ENCODE results near the gene FAM78A. TPM values are rescaled to one million over a fixed set of nuclear protein-coding genes. Genes with fewer than 3 reads are reported as not detected.

The FAM78A gene
- polyA plus RNA-seq, 1 experiment, result 1.1 TPM

DNA sequence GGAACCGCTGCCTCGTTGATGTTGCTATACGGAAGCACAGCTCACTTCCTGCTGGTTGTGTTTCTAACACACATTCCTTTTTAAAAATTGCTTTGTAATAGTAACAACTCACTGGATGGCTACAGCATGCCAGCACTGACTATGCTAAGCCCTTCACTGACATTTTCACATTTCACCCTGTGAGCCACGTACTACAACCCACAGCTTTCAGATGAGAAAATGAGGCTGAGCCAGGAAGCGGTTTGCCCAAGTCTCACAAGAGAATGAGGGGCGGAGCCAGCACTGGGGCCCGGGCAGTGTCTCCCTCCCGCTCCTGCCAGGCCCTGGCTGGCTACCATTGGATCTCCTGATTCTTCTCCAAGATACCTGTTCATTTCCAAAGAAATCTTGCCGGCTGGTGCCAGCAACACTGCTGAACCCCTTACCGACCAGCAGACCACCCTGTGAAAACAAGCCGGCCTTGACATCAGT, 38.3 kb downstream of the FAM78A start:
- CTCF ChIA-PET, result interaction anchor here (1.1 kb wide), 1 partner anchor 12 kb away, joined by 3 read pairs; no protein-coding TSS in a partner anchor
- POLR2A ChIA-PET, result interaction anchor here (0.6 kb wide), 1 partner anchor 20 kb away, joined by 3 read pairs; no protein-coding TSS in a partner anchor
- no peak overlapping the region for H3K4me3 ChIP-seq (ENCODE audit: low read depth, low read length)

DNA sequence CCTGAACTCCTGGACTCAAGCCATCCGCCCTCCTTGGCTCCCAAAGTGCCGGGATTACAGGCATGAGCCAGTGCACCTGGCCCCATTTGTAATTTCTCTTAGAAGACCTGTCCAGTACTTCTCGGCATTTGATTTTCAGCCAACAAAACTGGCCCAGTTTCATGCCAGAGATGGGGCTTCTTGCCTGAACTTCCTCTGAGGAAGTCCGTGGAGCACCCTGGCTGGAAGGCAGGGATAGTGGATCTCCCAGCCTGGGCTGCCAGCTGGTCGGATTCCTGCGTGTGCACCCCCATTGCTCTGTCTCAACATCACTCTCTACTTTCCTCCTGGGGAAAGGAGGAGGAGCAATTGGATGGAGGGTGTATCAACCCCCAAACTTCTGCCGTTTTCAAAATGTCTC, 39.0 kb downstream of the FAM78A start:
- no peak overlapping the region for H3K4me3 ChIP-seq (ENCODE audit: low read depth, low read length)
- ChIA-PET POLR2A (interaction anchor here (0.6 kb wide), 1 partner anchor 20 kb away, joined by 3 read pairs; no protein-coding TSS in a partner anchor), CTCF (no interaction called here)
- DNase-seq (ENCODE audit: low read depth), result no peak
- TF ChIP-seq, protein P1, sequence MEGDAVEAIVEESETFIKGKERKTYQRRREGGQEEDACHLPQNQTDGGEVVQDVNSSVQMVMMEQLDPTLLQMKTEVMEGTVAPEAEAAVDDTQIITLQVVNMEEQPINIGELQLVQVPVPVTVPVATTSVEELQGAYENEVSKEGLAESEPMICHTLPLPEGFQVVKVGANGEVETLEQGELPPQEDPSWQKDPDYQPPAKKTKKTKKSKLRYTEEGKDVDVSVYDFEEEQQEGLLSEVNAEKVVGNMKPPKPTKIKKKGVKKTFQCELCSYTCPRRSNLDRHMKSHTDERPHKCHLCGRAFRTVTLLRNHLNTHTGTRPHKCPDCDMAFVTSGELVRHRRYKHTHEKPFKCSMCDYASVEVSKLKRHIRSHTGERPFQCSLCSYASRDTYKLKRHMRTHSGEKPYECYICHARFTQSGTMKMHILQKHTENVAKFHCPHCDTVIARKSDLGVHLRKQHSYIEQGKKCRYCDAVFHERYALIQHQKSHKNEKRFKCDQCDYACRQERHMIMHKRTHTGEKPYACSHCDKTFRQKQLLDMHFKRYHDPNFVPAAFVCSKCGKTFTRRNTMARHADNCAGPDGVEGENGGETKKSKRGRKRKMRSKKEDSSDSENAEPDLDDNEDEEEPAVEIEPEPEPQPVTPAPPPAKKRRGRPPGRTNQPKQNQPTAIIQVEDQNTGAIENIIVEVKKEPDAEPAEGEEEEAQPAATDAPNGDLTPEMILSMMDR (IDR thresholded peaks at IDR 0.05; ENCODE audit: insufficient read depth, low read depth, low read length), result no peak
- H3K36me3 ChIP-seq (ENCODE audit: control insufficient read depth, insufficient read depth, low read length), result peaks cover 14% of the 10 kb centered on the region
- H3K27me3 ChIP-seq (ENCODE audit: control insufficient read depth, insufficient read depth, low read length), result no peaks in the 10 kb centered on the region

More for the DNA sequence above, 38.3 kb downstream of the FAM78A start:
- no peaks in the 10 kb centered on the region for H3K27me3 ChIP-seq (ENCODE audit: control insufficient read depth, insufficient read depth, low read length)
- peaks cover 14% of the 10 kb centered on the region for H3K36me3 ChIP-seq (ENCODE audit: control insufficient read depth, insufficient read depth, low read length)
- TF ChIP-seq, protein P1 (IDR thresholded peaks at IDR 0.05; ENCODE audit: insufficient read depth, low read depth, low read length), result no peak
- DNase-seq (ENCODE audit: low read depth), result no peak

DNA sequence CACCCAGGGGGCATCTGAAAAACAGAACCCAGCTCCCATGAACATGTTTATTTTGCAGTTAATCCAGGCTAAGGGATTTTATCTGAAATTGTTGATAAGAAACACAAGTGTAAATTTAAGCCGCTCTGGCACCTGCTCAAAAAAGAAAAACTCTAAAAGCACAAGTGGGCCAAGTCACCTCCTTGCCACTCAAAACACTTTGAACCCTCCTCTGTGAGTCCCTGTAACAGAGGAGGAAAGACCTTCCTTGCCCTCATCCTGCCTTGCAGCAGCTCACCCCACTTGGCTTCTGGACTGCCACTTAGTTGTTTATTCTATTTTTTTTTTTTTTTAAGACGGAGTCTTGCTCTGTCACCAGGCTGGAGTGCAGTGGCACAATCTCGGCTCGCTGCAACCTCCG, 39.5 kb downstream of the FAM78A start:
- CTCF ChIA-PET, result no interaction called here
- no peaks in the 10 kb centered on the region for H3K27me3 ChIP-seq (ENCODE audit: control insufficient read depth, insufficient read depth, low read length)
- H3K4me3 ChIP-seq (ENCODE audit: low read depth, low read length), result no peak overlapping the region
- DNase-seq (ENCODE audit: low read depth), result no peak
- TF ChIP-seq, protein P1 (IDR thresholded peaks at IDR 0.05; ENCODE audit: insufficient read depth, low read depth, low read length), result no peak
- H3K36me3 ChIP-seq (ENCODE audit: control insufficient read depth, insufficient read depth, low read length), result peaks cover 15% of the 10 kb centered on the region
- POLR2A ChIA-PET, result no interaction called here

DNA sequence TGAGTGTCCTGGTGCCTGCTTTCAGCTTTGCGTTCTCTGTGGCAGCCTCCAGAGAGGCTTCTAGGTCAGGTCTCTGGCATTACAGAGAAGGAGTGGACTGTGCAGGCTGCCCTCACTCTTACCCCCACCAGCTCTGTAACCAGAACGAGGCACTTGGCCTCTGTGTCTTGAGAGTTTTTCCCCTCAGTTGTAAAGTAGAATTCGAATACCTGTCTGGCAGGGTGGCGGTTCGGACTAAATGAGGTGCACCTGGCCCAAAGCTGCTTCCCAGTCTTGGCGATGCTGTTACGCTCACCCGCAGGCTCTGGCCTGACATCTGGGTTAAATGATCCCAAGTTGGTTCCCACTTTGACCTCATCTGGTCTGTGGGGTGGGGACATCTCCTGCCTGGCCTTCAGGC, 40.1 kb downstream of the FAM78A start:
- no peak overlapping the region for H3K4me3 ChIP-seq (ENCODE audit: low read depth, low read length)
- no peak for DNase-seq (ENCODE audit: low read depth)
- H3K27me3 ChIP-seq (ENCODE audit: control insufficient read depth, insufficient read depth, low read length), result no peaks in the 10 kb centered on the region
- ChIA-PET CTCF (no interaction called here), POLR2A (no interaction called here)
- peaks cover 15% of the 10 kb centered on the region for H3K36me3 ChIP-seq (ENCODE audit: control insufficient read depth, insufficient read depth, low read length)
- TF ChIP-seq, protein P1 (IDR thresholded peaks at IDR 0.05; ENCODE audit: insufficient read depth, low read depth, low read length), result no peak

DNA sequence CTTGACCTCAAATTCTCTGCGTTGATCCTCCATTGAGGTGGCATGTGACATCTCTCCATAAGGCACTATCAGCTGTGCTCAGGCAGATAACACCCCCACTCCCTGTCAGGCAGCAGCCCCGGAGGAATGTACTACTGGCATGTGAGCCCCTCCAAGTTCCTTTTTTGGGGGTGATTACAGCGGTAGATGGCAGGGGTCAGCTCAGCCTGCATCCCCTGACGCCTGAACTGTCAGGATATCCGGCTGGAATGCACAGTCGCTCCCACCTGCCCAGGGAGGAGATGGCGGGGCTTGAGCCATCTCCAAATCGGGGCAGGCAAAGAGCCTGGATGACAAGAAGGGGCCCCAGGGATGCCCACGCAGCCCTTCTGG, 40.8 kb downstream of the FAM78A start:
- POLR2A ChIA-PET, result no interaction called here
- no peak overlapping the region for H3K4me3 ChIP-seq (ENCODE audit: low read depth, low read length)
- TF ChIP-seq, protein P1 (IDR thresholded peaks at IDR 0.05; ENCODE audit: insufficient read depth, low read depth, low read length), result no peak
- CTCF ChIA-PET, result no interaction called here
- H3K36me3 ChIP-seq (ENCODE audit: control insufficient read depth, insufficient read depth, low read length), result peaks cover 18% of the 10 kb centered on the region
- H3K27me3 ChIP-seq (ENCODE audit: control insufficient read depth, insufficient read depth, low read length), result no peaks in the 10 kb centered on the region
- DNase-seq (ENCODE audit: low read depth), result no peak
